Subcutaneous adipose tissue (tissue), 4 donors: ENCODE data around the gene HPSE2. TPM values are rescaled to one million over a fixed set of nuclear protein-coding genes. Genes with fewer than 3 reads are reported as not detected.

Experiments
- CTCF ChIP-seq: fragments of 450-650 bp; IDR thresholded peaks from one replicate; pipeline ENCODE4 v1.5.1; 2016; ENCODE audit warnings: low read depth, mild to moderate bottlenecking, control low read depth, antibody characterized with exemption, moderate library complexity
- small RNA-seq: library from RNA; depleted of rRNA; stranded (forward); fragments of <200 nt; gene quantifications from one replicate; pipeline ENCODE3, GENCODE V24; 2016
- total RNA-seq, 4 donors: library from RNA; depleted of rRNA; stranded (reverse); fragments of >200 nt; gene quantifications; one replicate each; pipeline ENCODE4 v1.1.0, GENCODE V29; 2016

Gene HPSE2
- total RNA-seq, 4 donors from 2014 or later: 0.34 to 3.2 (median 0.71) TPM

- TF ChIP-seq CTCF: no peak
Observed at GRCh38 chr10:98411768-98412167, 823.9 kb downstream of the HPSE2 start.

GRCh38 chr10:98411166-98411565 lies 824.5 kb downstream of the HPSE2 start:
- TF ChIP-seq CTCF: no peak

- TF ChIP-seq CTCF: no peak
Observed at GRCh38 chr10:98410759-98411158, 824.9 kb downstream of the HPSE2 start.

GRCh38 chr10:98410135-98410743 lies 825.4 kb downstream of the HPSE2 start:
- TF ChIP-seq CTCF: no peak

GRCh38 chr10:98408799-98409198 lies 826.9 kb downstream of the HPSE2 start:
- no peak for TF ChIP-seq CTCF

- TF ChIP-seq CTCF: no peak
Observed at GRCh38 chr10:98407744-98408241, 827.9 kb downstream of the HPSE2 start.

Small RNA genes lying within 50 kb of the gene (small RNA-seq; reads per million reads assigned to genes)
- gene MIR4685 (not detected), gene MIR6507 (not detected)

Other genes with a start within 250 kb of the HPSE2 start
- gene CNNM1, start 93.5 kb upstream of the HPSE2 start, total RNA-seq: under 1 TPM; 0.16 to 0.68 (median 0.20) TPM
- 10 to 100 TPM in 2 of 4 donors, 1 to 10 TPM in 2; 6.2 to 18.3 (median 11.7) TPM for gene GOT1, start 194.8 kb upstream of the HPSE2 start, total RNA-seq